ENCODE results near the gene RNF43.
A peak's percentile ranks its signal among the peaks of the same experiment; 100 is the strongest.

RNF43 gene

DNA sequence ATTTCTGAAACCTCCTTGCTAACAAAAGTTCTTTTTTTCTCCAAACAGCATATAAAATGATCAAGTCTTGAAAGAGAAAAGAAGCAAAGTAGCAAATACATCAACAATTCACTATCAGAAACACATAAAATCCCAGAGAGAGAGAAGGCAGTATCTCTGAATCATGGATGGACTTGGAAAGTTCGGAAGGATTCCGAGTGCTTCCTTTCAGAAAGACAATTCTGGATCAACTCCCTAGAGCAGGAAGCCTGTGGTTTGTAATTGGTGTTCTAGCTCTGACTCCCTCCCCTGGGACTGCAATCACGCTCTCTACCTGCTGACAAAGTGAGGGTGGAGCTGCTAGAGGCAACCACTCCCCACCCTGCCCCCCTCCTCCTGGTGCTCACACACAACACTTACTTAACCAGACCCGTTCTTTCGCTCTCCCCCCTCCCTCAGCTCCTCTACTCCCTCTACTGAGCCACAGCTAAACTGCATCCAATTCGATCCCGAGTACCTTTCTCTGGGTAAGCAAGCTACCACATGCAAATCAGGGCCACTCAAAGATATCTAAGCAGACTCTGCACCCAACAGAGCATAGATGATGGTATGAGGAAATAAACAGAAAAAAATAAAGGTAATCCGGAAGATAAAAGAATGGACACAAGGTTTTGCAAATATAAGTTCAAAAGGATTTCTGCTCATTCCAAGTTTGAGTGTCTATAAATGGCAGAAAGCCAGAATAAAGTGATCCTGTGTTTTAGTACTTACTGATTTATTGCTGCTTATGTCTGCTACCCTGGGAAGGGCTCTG lies at the start of gene RNF43:
Gene RNF43, minus strand, starts transcription at position 235 of the 793 bp plus-strand sequence. CDS start 1,957 bp downstream, outside the sequence.
- peak; percentile 98 for FAIRE-seq

DNA sequence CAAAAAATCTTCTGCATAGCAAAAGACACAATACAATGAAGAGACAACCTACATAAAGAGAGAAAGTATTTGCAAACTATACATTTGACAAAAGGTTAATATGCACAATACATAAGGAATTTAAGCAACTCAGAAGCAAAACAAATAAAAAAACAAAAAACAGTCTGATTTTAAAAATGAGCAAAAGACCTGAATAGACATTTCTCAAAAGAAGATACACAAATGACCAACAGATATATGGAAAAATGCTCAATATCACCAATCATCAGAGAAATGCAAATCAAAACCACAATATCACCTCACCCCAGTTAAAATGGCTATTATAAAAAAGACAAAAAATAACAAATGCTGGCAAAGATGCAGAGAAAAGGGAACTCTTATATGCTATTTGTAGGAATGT lies 38.2 kb upstream of the RNF43 start:
- FAIRE-seq: no peak

DNA sequence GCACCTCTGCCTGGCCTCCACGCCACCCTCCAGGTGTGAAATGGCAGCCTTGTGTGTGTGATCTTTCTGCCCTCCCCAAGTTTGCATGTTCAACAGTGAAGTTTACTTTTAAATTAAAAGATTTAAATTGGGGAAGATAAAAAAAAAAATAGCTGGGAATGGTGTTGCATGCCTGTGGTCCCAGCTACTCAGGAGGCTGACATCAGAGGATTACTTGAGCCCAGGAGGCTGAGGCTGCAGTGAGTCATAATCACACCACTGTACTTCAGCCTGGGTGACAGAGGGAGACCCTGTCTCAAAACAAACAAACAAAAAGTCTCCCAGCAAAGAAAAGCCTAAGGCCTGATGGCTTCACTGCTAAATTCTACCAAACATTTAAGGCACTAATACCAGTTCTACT lies 35.4 kb upstream of the RNF43 start:
- FAIRE-seq: no peak

DNA sequence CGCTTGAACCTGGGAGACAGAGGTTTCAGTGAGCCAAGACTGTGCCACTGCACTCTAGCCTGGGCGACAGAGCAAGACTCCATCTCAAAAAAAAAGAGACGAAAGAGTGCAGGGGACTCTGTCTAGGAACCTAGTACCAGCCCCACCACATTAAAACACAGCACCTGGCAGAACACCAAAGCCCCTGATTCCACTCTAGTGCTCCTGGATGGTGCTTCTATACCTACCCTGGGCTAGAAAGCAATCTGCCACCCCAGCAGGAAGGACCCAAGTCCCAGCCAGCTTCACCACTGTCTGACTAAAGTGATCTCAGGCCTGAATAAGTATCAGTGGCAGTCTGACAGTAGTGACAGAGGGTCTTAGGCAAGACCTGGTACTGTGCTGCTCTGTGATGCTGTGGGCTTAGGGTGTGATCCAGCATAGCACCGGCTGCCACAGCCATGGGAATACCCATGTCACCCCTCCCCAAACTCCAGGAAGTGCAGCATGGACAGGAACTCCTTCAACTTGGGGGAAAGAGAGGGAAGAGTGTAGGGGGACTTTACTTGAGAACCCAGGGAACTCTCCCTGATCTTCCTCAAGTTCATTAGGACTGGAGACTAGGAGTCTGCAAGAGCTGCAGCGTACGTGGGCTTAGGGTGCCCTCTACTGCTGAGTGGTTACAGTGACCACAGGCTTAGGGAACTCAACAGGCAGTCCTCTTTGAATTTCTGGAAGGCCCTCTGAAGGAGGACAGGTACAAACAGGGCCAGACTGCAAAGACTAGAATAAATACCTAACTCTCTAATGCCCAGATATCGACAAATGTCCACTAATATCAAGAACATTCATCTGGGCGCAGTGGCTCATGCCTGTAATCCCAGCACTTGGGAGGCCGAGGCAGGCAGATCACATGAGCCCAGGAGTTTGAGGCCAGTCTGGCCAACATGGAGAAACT lies 30.0 kb upstream of the RNF43 start:
- no peak for FAIRE-seq

DNA sequence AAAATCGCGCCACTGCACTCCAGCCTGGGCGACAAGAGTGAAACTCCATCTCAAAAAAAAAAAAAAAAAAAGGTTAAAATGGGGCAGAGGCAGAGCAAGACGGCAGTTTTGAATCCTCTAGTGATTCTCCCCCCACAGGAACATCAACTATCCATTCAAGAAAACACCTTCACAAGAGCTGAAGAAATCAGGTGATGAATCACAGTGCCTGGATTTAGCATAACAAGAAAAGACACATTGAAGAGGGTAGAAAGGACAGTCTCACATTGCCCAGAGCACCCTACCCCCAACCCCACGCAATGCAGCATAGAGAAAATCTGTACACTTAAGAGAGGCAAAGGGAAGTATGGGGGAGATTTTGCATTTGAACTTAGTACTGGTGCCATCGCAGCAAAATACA lies 28.8 kb upstream of the RNF43 start:
- no peak for FAIRE-seq

DNA sequence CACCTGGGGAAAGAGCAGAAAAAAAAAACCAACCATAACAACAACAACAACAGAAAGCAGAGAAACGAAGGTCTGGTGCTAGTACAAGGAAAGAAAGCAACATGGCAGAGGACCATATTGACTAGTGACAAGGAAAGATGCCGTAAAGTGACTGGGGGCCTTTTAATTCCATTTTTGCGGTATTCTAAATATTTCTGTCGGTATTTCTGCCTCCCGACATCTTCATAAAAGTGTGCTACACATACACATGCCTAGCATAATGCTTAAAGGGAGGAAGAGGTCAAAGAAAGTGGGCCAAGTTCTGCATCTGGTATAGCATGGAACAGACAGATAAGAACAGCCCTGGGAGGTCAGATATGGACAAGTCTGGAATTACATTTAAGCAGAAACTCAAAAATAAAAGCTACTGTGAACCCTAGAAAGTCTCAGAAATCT lies 19.5 kb upstream of the RNF43 start:
- no peak for FAIRE-seq

DNA sequence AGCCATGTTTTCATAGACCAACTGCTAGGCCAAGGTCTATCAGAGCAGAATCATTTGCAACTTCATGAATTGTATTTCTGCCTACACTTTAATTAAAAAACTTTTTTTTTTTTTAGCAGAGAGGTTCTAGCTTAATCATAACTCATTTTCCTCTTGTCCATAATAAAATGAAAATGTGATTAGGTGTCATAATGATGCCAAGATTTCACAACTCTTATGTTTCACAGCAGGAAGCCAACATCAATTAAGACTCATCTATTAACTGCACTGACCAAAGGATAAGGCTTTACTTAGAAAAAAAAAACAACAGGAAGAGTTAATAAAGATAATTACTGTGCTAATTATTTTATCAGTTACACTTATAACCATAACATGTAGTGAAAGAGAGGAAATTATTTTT lies 18.9 kb upstream of the RNF43 start:
- no peak for FAIRE-seq

DNA sequence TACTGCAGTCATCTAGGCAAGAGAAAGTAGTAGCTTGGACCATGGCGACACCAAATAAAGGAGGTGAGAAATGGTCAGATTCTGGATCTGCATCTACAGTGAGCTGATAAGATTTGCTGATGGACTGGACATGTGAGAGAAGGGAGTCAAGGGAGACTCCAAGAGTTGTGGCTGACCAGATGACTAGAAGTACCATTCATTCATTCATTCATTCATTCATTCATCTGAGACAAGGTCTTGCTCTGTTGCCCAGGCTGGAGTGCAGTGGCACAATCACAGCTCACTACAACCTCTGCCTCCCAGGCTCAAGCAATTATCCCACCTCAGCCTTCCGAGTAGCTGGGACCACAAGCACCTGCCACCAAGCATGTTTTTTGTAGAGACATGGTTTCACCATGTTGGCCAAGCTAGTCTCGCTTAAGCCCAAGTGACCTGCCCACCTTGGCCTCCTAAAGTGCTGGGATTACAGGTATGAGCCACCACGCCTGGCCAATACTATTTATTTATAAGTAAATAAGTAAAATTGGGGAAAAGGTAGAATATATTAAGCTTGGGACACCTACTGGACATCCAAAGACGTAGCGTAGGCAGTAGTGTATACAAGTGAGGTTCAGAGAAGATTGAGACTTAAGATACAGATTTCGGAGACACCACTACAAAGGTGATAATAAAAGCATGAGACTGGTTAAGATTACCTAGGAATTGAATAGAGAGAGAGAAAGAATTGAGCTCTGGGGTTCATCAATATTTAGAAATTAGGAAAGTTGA lies 15.7 kb upstream of the RNF43 start:
- no peak for FAIRE-seq

DNA sequence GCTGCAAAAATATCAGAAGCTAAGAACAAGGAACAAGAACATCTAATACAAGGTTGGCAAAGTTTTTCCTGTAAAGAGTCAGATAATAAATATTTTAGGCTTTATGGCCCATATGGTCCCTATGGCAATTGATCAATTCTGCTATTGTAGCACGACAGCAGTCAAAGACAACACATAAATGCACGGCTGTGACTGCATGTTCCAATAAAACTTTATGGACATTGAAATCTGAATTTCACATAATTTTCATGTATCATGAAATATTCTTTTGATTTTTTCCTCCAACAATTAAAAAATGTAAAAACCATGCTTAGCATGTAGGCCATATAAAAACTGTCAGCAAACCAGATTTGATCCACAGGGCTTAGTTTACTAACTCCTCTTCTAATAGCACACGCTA lies 10.5 kb upstream of the RNF43 start:
- FAIRE-seq: no peak

DNA sequence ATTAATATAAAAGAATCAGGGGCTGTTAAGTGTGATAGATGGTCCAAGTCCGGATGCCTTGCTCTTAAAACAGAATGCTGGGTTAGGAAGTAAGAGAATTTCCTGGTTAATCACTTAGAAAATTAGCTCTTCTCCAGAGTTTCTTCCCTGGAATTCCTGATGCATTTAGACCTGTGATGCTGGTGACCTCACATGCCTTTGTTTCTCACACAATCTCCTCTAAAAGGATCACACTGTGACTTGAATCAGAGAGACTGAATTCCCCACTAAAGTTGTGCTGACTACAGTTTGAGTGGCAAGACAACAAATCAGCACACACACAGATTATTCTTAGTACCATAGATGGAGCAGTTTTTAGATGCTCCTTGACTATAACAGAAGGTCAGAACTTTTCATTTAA lies 4.4 kb upstream of the RNF43 start:
- no peak for FAIRE-seq

DNA sequence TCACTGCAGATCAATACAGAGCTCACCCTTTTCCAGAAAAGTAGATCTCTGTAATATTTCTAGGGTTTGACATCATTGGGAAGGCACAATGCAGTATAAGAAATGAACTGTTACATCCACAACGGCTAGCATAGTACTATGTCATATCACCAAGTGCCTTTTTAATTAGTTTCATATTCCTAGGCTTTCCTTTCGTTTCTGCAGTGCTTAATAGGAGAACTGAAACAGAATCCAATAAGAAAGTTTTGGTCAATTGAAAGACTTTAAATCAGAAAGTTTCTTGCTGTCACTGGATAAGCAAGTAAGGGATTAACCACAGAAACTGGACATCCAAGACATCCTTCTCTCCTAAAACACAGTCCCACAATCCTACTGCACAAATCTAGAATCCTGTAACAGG lies 3.5 kb upstream of the RNF43 start:
- FAIRE-seq: no peak

DNA sequence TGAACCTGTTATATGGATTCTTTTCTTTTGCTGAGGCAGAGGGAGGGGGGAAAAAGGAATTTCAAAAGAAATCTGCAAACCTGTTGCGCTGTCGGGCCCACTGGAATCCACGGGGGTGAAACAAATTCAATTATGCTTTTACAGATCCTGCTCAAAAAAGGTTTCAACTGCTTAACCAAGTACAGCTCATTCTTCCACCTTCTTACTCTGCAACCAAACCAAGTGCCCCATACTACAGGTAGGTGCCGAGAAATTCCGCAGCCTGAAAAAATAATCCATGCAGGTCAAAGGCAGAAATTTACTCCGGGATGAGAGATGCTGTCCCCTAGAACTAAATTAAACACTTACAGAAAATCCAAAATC lies 416 bp downstream of the RNF43 start:
- no peak for FAIRE-seq

DNA sequence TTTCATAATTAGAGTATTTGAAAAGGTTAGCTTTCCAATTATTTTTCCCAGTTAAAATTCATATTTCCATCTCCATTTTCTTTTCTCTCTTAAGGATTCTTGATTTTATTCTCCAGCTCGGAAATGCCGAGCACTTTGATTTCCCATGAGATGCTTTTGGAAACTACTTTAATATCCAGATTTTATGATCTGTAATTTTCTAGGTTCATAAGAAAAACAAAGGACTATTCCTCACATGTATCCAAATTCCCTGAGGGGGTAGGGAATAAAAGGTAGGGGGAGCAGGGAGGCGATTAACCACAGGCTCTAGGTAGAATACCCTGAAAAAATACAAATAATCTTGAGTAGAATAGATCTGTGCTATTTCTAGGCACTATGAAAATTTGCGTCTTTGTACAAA lies 938 bp downstream of the RNF43 start:
- FAIRE-seq: no peak

DNA sequence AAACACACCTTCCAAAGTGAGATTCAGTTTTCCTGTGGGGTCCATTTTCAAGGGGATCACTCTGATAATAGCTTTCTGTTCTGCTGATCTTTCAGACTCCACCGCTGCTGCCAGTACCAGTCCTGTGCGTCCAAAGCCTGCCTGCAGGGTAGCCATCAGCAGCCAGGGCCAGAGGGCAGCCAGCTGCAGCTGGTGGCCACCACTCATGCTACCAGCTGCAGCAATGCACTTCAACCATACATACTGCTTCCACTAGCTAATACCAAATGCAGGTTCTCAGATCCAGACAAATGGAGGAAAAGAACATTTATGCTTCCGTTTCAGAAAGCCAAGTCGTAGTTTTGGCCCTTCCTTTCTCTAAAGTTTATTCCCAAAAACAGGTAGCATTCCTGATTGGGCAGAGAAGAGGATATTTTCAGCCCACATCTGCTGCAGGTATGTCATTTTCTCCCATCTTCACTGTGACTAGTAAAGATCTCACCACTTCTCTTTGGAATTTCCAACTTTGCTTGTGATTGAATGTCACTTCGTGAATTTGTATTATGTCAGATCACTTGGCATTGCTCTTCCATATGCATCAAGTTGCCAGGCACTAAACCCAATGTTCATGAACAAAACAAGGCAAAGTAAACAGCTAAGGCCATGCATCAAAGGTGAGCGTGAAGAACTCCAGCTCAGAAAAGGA lies 1.8 kb downstream of the RNF43 start:
- FAIRE-seq: no peak

DNA sequence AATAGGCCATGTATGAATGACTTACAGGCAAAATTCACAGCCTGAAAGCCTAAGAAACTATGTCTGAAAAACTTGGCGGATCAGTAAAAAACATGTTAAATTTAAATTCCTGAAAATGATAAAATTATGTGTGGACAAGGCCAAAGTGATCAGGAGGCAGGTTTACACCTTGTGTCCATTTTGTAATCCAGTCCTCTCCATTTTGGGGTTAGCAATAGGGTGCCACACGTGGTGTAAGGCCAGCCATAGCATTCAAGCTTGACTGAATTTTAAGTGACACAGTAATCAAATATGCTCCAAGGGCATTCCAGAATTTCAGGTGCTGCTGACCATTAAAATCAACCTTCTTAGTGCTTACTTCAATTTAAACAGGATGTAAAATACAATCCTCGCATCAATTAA lies 2.7 kb downstream of the RNF43 start:
- no peak for FAIRE-seq

DNA sequence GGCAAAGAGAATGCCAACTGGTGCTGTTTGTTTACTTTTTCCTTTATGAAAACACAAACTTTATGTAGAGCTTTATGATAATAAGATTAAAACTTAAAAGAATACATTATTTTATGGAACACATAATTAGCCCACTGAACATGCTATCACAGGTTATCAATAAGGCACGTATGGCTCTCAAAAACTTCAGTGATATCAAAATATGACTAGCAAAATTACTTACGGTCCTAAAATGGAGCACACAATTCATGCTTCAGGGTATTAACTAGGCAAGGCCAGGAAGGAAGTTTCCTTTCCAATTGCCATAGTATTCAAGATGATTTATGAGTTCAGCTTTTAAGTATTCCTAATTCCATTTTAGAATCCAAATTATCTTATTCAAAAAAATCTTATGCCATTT lies 3.6 kb downstream of the RNF43 start:
- no peak for FAIRE-seq

DNA sequence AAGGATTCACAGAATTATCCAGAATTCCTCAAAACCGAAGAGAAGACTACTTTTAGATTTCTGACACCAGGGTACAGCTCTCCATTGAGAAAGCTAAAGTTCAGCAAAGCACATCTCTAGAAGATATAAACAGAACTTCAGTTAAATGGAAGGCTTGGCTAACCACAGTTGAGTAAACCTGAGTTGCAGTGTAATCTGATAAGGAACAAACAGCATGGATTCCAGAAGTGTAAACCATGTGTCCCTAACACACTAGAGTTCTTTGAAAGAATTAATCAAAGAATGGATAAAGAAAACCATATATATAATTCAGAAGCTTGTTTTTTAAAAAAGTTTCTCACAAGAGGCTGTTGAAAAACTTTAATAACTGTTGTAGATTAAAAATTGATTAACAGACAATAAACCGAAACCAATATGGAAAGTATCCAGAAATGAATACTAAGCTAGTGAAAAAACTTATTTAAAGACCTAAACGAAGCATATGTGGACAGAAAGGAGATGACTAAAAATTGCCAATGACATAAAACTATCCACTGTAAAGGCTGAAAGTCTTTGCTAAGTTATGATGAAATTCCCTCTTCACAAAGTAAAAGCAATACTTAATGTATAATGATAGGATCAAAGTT lies 4.3 kb downstream of the RNF43 start:
- FAIRE-seq: peak; percentile 85

DNA sequence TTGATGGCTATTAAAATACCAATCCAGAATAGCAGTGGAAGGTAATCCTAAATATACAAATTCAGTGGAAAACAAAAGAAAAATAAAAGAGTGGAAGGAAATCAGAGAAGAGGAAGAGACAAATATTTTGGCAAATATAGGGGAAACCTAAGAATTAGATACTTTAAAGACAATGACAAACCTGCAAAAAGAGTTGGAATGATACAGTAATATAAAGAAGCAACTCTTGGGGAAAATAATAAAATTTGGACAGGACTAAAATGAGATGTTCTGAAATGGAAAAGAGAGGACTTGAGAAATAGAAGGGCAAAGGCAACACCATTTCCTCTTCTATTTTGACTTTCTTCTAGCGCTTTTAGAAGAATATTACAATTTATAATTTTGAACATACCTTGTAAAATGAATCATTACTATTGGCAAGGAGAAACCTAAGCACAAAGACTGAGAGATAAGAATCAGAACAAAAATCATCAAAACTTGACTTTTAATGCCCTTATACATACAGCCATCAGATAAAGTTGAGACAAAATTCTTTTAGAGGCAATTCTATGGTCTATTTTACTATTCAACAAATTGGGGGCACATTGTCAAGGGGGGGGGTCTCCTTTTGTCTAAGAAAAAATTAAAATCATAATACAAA lies 5.2 kb downstream of the RNF43 start:
- FAIRE-seq: no peak

DNA sequence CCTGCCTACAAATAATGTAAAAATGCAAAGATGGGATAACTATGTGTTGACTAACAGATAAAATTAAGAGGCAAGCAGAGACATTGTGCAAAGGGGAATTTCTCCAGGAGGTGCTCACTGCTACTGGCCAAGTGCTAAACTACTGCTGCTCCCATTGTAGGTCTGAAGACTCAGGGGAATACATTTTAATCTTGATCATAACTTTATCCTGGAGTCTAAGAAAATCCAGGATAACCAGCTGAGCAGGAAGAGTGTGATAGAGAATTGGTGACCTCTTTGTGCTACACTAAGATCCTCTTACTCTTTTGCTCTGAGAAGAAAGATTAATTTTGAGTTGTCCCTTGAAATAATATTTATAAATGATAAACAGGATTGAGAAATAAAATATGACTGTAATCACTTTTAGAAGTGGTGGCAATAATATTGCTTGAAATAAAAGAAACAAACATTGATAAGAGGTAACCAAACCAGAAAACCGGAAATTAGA lies 5.9 kb downstream of the RNF43 start:
- no peak for FAIRE-seq

DNA sequence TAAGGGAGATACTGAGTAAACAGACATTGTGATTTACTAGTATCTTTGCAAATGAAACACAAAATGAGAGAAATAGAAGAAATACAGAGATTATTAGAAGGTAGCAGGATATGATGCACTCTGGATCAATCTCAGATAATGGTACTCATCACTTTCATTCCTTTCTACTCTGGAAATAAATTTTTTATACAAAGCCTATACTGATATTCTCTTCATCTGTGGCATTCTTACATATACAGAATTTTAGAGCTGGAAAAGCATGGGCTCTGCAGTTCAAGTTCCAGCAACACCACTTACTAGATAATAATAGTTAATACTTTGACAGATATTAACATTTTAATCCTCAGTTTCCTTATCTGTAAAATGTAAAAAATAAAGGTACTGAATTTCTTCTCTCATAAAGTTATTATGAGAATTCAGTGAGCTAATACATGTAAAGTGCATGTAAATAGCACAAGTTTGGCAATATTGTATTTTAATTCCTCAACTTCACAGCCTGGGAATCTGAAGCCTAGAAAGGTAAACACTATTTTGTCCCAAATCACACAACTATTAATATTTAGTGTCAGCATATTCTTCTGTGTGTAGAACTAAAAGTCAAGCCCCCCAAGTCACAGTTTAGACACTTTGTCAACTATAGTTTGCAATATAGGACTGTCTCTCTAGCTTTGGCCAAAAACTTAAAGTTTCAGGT lies 6.5 kb downstream of the RNF43 start:
- FAIRE-seq: no peak

DNA sequence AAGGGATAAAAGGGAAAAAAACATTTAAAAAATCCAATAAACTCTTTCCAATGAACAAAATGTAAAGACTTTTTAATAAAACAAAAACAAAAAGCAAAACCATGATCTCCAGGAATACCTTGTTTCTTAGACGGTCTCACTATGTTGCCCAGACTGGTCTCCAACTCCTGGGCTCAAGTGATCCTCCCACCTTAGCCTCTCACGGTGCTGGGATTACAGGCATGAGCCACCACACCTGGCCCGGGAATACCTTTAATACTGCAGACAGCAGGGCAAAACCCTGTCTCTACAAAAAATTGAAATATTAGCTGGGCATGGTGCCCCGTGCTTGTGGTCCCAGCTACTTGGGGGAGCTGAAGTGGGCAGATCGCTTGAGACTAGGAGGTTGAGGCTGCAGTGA lies 7.9 kb downstream of the RNF43 start:
- FAIRE-seq: no peak

All from islet of Langerhans (tissue), 1 donor.